ENCODE data around the gene TCAP.

- TF ChIP-seq EZH2phosphoT487 (IDR thresholded peaks at IDR 0.05; ENCODE audit: low read length), result no peak
- TF ChIP-seq CTCF (IDR thresholded peaks at IDR 0.05; ENCODE audit: low read length), result no peak
Measured at GRCh38 chr17:39684369-39685192, 19.4 kb downstream of the TCAP start.
